GM19043 (cell line): ENCODE results near the gene CDH4.

Source experiments
- ATAC-seq: cut with Tn5 transposase; IDR thresholded peaks from one replicate; pipeline ENCODE4 v1.9.1; 2021; ENCODE audit warnings: low read depth; ENCODE audit not compliant: unreplicated experiment

The CDH4 gene

DNA sequence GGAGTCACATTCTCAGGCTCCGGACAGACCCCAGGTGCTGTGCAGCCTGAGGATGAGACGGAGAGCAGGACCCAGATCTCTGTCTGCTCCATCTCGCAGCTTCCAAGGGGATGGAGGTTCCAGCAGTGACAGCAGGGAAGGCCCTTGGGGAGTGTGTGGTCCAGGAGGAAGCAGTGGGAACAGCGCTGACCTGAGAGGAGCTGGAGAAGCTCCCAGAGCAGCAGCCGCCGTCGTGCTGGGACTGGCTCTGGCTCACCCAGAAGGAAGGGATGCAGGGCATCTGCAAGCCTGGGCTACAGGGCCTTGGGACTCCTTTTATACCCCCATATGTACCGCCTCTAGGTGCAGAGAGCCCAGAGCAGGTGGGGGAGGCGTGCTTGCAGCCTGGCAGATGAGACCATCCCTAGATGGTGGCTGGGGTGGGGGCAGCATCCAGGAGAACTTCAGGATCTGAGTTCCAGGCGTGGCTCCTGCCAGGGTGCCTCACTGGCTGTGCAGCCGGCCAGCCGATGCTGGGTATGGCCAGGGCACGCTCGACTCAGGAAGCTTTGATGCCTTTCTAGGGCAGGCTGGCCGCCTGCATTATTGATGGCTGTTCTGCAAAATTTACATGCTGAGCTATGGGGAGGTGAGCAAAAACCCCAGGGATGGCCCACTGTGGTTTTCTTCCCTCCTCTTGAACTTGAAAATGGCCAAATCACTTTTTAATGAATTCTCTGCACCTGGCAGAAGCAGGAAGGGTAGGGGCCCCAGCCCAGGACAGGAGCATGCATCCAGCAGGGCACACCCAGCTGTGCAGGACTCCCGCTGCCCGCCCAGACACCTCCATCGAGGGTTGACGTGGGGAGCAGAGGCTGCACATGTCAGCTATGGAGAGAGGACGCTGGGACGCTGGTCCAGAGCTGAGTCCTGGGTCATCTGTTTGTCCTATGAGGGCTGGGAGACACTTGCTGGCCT lies 634.0 kb downstream of the CDH4 start:
- ATAC-seq = no peak

DNA sequence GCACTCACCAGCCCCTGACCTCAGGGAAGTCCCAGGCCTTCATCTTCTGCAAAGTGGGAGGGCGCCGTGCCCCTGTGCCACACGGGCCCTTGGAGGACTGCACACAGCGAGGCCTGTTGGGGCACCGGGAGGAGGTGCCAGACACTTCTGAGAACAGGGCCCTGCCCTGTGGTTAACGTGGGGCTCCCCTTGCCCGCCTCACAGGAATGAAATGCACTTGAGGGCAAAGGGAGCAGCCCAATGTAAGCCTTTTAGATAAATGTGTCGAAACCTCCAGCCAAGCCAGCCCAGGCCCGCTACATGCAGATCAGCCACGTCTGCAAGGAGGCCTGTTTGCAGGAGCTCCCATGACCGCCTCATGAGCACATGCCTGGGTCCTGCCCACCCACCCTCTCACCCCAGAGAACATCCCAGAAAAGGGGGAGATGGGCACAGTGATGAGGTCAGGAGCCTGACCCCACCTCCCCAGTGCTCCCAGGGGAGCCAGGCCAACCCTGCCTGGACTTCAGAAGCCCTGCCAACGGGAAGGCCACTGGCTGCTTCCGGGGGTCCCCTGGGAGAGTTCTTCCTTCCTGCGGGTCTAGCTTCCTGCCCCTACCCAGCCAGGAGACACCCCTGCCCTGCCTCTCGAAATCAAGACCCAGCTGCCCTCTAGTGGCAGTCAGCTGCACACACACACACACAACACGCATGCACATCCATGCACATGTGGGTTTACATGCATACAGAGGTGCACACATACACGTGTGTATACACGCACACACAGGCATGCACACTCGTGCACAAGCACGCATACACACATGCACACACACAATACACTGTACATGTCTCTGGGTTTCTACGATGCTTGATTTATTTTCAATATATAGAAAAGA lies 634.9 kb downstream of the CDH4 start:
- ATAC-seq = no peak

DNA sequence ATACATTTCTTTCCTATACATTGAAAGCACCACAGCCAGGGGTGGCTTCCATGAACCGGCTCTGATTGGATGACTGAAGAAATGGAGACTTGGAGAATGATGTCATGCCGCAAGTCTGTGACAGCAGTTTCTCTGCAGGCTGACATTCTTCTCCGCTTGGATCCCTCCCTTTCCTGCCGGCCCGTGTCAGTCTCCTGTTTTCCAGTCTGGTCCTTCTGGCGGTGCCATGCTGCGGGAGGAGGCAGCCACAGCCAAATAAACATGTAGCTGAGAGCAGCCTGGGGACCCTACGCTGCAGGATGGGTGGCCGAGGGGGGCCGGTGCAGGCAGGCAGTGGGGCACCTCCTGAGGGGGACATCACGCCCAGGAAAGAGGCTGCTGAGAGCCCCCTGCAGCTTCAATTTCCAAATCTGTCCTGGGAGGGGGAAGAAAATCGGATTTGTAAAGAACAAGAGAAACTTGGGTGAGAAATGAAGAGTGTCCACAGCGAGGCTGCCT lies 635.6 kb downstream of the CDH4 start:
- ATAC-seq = no peak

- ATAC-seq = no peak
Measured at GRCh38 chr20:61888101-61888865, 636.2 kb downstream of the CDH4 start.

- ATAC-seq = no peak
Measured at GRCh38 chr20:61889659-61890058, 637.6 kb downstream of the CDH4 start.

- ATAC-seq = no peak
Measured at GRCh38 chr20:61890210-61890609, 638.1 kb downstream of the CDH4 start.

GRCh38 chr20:61891476-61891875 lies 639.4 kb downstream of the CDH4 start:
- no peak for ATAC-seq

DNA sequence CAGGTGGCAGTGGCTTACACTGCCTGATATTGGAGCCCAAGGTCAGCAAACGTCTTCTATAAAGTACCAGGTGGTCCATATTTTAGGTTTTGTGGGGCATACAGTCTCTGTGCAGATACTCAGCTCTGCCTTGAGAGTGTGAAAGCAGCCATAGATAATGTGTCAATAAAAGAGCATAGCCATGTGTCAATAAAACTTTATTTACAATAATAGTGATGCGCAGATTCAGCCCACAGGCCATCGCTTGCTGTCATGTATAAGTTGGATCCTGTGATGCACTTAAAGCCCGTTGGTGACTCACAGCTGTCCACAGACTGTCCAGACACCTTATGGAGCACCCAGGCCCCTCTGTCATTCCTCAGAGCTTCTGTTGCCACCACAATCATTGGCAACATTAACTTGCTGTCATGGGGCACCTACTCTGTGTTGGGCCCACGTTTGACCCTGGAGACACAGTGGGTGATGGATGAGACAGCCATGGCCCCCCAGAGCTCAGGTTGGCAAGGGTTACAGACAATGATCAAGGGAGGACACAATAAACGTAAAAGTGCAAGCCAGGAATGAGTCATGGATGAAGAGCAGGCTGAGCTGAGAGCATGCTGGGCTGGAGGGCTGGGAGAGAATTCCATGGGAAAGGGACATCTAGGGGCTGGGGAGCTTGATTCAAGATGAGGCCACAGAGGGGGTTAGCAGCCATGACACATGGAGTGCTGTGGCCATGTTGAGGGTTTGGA lies 640.0 kb downstream of the CDH4 start:
- no peak for ATAC-seq

DNA sequence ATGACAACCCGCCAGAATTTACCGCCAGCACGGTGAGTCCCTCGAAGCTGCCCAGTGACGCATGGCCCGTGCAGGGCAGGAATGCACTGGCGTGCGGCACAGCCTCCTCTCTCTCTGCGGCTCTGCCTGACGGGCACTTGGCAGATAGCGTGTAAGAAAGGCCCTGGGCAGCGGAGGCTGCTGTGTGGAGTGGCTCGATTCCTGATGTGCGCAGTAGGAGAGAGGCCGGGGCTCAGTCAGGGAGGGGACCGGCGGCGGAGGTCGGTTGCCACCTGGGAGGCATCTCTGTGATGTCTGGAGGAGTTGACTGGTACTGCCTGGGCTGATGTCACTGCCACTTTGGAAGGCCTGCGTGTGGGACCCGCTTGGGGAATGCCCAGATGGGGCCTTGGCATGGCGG lies 643.0 kb downstream of the CDH4 start:
- ATAC-seq = no peak

DNA sequence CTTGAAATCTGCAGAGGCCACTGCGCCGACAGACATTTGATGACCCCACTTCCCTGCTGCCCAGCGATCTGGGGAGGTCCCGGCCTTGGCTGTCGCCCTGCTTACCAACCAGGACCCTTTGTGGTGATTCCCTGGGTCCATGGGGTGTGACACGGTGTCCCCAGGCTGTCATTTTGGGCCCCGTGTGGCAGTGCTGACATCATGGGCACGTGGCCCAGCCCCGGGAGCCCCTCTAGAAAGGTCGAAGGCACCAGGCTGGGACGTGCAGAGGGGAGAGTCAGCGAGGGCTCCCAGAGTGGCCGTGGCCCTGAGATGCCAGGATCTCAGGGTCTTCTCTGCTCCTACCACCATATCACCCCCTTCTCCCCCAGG lies 643.6 kb downstream of the CDH4 start:
- ATAC-seq = no peak

DNA sequence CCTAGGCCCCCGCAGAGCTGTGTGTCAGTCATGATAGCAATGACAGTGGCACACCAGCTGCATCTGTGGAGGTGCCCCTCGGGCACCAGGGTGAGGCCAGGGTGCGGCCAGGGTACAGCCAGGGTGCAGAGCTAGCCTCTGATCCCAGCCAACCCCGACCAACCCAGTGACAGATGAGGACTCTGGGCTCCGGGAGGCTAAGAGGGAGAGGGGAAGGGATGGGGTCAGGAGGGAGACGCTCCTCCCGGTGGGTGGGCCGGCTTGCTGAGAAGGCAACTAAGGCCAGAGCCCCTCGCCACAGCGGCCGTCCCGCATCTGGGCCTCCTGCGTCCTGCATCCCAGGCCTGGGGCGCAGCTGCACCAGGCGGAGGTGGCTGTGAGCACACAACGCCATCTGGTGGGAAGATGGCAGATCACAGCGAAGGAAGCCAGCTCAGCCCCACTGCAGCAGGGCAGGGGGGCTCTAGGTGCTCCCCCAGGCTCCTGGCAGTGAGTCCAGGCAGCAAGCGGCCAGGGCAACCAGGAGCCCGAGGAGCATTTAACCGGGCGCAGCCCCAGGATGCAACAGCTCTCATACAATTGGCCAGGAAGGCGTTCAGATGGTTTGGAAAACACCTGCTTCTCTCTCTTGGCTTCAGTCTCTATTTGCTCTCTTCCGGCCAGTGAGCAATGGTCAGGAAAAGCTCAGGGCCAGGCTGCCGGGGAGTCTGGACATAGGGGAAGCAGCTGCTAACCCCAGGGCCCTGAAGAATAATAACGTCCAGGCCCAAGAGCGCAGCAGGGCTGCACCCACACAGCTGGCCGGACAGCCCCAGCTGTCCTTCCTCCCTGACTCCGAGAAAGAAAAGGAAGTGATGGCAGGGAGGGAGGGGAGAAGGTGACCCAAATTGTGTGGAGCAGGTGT lies 644.2 kb downstream of the CDH4 start:
- ATAC-seq = peak; percentile 51

DNA sequence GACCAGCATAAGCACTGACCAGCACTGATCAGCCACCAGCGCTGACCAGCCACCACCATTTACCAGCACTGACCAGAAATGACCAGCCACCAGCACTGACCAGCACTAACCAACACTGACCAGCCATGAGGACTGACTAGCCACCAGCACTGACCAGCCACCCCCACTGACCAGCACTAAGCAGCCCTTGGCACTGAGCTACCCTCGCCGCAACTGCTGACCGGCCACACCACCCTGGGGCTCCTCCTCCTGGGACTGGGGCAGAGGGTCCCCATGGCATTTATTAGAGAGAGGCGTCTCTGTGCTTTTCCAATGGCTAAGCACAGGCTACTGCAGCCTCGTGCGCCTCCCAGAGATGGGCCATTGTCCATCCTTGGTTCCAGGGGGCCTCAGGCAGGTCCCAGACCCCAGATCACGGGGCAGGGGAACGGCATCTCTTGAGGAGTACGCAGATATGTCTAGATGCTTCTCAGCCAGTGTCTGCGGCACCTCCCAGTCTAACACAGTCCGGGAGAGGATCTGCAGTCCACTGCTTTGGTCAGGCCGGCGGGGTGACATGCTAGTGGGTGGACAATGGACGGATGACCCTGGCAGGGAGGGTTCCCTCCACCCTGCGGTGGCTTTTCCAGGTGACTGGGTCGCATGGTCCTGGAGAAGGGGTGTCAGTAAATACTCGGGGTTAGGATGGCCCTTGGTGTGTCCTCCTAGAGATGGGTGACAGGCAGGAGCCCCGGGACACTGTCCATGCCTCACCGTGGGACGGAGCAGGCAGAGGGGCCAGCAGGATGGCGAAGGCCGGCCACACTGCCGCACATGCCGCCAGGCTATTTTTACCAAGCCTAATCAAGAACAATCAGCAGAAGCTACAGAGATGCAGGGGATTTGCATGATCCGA lies 645.6 kb downstream of the CDH4 start:
- ATAC-seq = no peak

GRCh38 chr20:61898405-61898804 lies 646.3 kb downstream of the CDH4 start:
- ATAC-seq = no peak

GRCh38 chr20:61900011-61900944 lies 648.2 kb downstream of the CDH4 start:
- ATAC-seq = no peak

- no peak for ATAC-seq
Measured at GRCh38 chr20:61900945-61901293, 648.9 kb downstream of the CDH4 start.

DNA sequence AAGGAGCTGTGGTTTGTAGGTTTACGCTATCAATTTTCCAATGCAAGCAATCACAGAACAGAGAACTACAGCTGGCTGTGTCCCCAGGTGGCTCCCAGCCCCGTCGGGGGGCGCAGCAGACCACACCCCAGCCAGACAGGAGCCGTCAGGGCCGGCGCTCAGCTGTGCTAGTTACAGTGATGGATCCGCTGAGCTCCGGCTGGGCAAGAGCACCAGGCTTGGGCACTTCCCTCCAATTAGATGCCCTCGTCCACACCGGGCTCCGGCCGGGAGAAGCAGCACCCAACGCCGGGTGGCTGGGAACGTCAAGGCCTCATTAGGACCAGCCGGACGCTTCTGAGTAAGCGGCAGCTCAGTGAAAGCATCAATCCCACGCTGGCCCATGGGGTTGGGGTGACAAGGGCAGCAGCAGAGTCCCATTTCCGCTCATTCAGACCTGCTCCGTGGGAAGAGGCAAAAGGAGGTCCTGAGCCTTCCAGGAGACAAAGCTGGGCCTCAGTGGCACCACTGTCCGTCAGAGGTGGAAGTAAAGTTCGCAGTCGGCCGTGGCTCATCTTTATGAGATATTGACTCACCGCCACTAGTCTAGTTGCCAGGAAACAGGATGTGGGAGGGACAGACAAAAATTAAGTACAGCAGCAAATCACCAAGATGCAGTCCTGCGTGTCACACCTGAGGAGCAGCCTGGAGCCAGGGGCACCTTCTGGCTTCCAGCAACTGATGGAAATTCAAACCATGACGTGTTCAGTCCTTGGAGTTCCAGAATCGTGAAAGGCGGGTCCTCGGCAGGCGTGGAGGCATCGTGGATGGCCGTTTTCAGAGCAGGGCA lies 649.5 kb downstream of the CDH4 start:
- no peak for ATAC-seq
